ENCODE measurements around the gene MAGI2.

Gene MAGI2

DNA sequence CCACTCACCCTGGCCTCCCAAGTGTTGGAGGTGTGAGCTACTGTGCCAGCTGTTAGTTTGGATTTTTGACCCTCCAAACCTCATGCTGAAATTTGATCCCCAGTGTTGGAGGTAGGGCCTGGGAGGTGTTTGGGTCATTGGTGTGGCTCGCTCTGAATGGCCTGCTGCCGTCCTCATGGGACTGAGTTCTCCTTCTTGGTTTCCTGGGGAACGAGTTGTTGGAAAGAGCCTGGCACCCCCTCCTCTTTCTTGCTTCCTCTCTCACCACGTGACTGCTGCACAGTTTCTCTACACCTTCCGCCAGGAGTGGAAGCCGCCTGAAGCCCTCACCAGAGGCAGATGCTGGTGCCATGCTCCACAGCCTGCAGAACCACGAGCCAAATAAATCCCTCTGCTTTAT, 1401.4 kb downstream of the MAGI2 start:
- no peak for FAIRE-seq

DNA sequence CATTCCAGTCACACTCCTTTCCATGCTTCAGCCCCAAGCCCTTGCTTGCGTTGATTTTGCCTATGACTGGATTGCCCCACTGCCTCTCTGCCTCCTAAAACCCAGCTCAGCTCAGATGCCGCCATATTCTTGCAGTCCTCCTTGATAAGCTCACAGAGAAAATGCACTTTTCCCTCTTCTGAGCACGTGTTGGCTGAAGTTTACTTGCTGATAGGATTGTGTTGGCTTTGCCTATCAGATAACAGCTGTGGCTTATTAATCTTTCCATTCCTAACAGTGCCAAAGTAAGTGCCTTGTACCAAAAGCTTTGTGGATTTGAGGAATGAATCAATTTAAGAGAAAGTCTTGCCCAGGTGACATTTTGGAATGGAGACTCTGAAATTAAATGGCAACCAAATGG, 1405.7 kb downstream of the MAGI2 start:
- no peak for FAIRE-seq

DNA sequence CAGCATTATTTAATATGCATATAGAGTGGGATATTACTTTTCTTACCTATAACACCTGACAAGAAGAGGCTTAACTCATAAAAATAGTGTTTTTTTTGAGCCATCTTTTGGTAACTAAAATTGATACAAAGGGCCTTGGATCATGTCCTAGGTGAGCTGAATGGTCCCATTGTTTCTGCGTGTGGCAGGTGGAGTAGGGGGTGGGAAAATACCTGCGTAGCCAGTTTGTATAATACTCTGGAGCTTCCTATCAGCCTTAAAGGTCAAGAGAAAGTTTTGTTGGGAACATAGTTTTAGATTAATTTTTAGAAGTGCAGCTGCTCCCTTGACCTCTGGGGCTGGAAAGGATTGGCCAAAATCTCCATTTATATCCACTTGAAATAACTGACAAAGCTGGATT, 1410.3 kb downstream of the MAGI2 start:
- FAIRE-seq: no peak

DNA sequence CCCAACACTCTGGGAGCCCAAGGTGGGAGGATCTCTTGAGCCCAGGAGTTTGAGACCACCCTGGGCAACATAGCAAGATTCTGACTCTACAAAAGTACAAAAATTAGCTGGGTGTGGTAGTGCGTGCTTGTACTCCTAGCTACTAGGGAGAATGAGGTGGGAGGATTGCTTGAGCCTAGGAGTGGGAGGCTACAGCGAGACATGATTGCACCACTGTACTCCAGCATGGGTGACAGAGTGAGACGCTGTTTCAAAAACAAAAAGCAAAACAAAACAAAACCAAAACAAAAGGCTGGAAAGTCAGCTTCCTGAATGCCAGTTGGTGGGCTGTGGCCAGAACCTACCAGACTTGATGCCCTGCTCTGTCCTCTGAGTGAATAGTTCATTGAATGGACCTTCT, 1412.0 kb downstream of the MAGI2 start:
- no peak for FAIRE-seq

DNA sequence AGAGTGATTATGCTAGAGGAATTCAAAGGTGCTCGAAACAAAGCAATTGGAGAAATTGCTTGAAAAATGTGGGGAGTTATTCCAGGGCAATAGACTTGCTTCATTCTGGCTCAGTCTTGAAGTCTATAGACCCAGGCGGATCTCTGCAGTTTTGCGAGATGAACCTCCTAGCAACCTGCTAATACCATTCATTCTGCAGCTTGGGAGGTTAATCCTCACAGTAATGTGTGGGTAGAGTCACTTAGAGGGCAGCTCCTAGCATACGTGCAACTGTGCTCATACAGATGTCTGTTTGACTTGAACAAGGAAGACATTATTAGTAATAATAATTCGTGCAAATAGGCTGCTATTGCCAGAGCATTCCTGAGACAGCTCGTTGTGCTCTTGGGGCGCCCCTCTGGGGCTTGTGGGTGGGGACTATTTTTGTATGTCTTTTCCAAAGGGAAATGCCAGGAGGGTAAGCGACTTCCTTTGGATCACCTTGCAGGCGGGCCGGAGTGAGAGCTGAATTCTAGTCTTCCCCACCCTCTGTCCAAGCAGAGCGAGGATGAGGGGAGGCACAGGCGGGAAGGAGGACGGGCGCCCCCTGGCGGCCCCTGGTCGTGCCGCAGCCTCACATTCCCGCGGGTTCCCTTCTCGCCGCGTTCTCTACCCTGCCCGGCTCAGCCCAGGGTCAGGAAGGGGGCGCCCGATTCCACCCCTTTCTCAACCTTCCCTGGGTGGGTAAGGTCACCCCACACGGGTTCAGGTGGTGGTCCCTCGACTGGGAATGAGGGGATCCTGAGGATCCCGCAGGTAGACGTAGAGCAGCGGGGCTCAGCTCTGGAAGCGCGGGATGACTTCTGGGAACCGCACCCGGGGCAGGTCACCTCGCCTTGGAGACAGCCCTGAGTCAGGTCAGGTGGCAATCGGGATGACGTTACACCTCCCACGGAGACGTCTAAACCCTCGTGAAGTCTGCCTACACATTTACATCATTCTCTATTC, 1413.4 kb downstream of the MAGI2 start:
- FAIRE-seq: no peak

DNA sequence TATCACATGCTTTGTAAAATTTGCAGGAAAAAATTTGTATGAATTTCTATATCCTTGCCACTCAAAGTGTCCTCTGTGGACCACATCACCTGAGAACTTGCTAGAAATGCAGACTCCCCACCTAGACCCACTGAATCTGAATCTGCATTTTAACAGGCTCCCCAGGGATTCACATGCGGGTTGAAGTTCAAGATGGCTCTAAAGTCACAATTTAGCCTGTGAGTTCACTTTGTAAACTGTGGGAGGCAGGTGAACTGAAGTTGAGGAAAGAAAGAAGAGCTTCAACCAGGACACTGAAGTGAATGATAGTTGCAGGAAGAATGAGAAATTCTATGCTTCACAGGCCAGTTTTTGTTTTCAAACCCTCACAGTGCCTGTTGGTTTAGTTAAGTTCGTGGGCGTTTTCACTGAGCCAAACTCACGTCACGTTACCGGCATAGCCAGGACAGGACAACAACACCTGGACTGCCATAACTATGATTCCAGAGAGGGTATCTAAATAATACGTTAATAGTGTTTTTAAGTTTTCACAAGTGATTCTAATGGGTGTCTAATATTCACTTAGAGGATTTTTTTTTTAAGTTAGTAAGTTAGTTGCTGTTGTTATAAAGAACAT, 1414.9 kb downstream of the MAGI2 start:
- no peak for FAIRE-seq

DNA sequence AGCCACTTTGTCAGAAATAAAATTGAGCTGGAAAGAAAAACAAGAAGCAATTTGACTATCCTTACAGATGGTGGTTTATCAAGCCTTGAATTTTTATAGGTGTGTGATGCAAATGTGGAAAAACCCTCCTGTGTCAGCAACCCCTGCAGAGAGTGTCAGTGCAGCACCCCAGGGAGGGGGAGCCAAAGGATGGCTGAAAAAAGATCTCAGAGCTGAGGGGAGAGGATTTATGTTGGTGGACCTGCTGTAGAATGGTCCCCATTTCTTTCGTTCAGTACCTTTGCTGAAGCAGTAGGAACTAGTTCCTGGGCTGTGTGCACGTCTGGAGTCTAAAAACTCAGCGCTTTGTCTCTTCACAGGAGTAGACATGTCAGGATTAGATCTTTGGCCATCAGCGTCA, 1415.9 kb downstream of the MAGI2 start:
- no peak for FAIRE-seq

DNA sequence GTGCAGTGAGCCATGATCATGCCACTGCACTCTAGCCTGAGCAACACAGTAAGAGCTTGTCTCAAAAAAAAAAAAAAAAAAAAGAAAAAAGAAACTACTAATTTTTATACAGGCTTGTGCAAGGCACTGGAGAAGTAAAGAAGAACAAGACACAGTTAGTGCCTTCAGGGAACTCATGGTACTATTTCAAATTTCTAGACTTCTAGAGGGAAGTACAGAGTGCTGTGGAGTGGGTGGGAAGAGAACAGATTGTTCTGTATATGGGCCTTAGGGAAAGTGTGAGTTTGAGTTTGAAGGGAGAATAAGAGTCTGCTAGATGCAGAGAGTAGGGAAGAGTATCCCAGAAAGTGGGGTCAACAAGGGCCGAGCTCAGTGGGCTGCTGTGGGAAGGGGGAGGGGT, 1420.1 kb downstream of the MAGI2 start:
- no peak for FAIRE-seq

DNA sequence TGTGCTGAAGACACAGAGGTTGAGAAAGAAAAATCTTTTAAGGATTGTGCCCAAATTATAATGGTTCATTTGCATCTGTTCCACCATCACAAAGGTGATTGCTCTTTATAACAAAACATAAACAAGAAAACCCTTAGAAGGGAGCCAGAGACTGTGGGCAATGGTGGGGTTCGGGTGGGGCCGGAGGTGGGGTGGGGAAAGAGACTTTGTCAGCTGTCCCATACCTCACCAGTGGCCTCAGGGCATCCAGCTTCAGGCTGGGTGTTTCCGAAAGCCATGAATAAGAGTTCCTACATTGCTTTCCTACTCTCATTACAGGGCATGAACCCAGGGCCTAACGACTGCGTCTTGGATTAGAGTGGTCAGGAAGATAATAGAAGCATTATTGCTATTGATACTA, 1427.0 kb downstream of the MAGI2 start:
- no peak for FAIRE-seq

DNA sequence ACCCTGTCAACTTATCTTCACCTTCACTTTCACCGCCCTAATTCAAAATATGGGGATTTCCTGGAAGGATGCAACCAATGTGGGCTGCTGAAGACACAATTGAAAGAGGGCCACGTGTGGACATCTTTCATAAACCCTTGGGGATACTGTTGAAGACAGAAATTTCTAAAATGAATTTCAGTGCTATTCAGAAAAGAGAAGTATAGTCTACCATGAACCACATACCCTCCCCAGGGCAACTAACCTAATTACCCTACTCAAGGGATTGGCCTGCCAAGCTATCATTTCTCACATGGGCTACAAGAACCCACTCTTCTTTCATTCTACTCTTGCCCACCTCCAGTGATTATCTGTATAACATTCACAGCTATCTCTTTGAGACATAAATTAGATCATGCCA, 1428.9 kb downstream of the MAGI2 start:
- FAIRE-seq: no peak

DNA sequence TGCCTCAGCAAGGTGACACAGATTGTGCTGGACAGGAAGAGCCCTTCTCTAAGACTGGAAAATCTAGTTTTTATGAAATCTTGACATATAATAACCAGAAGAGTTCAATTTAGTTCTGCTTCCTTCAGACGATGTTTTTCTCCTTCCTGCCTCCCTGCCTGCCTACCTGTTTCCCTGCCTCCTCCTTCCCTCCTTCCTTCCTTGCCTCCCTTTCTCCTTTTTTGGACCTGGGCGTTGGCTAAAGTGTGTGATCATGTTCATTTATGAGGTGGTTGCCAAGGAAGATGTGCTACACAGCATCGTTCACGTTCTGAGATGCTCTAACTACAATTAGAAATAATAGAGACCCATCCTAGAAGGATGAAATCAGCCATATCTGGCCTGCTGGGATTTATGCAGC, 1430.3 kb downstream of the MAGI2 start:
- no peak for FAIRE-seq

DNA sequence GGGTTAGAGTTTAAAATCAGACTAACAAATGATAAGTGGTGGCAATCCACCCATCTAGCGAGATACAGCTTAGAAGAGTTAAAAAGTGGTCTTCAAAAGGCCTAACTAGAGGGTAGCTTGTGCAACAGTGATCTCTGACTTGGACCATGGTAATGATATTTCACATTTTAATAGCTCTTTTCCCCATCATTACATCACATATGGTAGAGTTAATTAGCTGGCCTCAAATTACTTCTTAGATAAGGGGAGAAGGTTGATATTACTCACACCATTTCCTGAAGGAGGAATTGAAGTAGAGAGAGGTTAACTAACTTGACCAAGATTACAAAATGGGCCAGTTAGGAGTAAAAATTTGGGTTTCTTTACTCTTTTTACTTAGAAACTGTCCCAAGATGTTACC, 1431.3 kb downstream of the MAGI2 start:
- FAIRE-seq: no peak

DNA sequence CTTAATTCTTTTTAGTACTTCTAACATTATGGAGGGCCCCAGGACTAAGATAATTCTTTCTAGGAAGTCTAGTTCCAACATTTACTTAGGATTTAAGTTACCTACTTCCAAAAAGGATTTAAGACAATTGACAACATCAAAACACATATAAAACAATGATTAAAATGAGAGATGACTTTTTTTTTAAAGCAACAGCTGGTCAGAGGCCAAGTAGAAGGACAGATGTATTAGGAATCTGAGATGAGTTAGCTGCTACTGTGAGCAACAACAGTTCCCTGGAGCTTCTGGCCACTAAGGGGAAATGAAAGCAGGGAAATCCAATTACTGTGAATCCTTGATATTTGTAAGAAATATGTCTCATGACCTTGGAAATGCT, 1432.6 kb downstream of the MAGI2 start:
- FAIRE-seq: no peak

DNA sequence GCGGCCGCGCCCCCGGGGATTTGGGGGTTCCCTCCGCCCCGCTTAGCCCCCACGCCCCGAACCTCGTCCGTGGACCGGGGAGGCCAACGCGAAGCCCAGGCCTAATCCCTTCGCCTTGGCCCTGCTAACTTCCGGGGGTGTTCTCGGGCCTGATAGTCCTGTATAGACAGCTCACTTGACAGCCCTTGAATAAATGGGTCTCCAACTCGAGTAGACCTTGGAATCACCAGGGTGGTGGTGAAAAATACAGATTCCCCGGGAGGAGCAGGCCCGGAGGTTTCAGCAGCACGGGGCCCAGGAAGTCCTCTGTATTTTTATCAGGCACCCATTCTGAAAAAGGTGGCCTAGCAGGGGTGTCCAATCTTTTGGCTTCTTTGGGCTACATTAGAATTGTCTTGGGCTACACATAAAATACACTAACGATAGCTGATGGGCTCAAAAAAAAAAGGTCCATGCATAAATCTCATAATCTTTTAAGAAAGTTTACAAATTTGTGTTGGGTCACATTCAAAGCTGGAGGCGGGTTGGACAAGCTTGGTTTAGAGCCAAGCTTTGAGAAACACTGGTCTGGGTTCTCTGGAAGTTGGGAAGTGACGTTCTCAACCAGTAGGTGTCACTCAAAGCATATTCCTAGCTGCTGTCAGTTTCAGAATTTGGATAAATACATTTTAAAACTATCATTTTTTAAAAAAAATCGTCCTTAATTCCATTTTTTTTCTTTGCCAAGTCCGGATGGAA, 1433.2 kb downstream of the MAGI2 start:
- peak; percentile 95 for FAIRE-seq

DNA sequence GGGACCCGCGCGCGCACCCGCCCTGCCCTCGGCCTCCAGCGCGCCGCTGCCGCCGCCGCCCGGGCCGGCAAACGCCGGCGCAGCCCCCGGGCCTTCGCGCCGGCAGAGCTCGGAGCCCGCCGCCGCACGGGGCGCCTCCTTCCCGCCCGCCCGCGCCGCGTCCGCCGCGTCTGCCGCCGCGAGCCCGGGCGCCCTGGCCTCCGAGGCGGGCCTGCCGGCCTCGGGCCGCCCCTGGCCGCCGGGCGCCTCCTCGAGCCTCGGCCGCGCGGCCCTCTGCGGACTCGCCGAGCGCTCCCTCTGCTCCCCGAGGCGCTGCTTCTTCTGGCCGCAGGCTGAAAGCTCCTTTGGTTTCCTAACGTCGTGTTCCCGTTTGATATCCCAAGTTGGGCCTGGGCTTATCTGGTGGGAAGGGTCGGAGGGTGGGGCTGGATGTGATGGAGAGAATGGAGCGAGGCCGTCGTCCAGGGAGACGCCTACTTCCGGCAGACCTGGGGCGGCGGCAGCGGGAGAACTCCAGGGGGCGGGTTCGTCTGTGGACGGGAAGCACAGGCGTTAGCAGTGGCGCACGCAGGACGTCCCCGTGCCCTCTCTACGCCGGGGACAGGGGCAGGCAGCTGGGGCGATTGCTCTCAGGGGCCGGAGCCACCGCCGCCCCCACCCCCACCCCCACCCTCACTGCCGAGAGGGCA, 1433.9 kb downstream of the MAGI2 start:
- FAIRE-seq: no peak

DNA sequence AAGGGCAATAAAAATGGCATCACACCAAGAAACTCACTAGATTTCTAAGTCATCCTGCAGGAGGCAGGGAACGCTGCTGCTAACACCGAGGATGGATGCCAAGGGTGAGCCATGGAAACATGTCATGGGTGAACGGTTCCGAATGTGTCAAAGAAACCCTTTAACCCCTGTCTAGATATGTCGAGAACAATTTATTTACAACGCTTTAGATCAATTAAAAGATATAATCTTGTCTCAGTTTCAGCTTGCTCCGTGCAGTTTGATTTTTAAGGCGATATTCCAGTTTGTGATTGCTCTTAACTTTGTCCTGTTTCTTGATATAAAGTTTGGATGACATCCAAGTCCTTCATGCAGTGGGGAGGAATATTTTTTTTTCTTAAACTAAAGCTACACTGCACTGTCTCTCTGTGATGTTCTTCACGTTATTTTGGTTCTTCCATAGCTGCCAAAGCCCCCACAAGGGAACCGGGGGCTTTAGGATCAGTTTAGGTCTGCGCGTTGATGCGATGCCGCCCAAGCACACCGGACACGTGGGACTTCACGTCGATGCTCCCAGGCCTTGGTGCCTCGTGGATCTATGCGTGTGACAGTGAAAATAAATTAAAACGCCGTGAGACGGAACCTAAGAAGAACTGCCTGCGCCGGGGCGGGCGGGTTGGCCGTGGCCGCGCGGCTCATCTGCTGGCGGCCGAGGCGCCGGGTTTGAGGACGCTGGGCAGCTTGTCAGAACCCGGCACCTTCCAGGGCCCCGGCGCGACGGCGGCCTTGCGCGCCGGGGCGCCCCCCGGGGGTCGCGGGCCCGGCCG, 1434.6 kb downstream of the MAGI2 start:
- FAIRE-seq: no peak

DNA sequence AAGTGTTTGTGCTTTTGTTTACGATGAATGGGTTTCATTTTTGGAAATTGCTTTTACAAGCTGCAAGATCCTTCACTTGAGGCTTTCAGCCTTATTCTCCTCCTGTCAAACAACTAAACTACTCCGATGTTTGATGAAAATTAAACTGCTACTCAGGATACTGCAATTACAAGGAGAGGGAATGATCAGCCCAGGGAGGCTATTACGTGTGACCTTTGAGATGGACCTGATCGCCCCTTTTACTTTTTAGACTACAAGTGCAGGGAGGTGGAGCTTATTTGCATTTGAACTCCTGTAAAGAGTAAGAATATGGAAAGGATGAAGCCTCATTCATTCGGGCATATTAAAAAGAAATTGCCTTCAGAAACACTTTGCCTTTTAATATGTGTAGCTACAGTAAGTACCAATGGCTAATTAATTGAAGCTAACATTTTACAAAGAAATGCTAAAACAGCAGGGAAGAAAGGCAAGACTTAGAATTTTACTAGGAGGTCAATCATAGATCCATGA, 1435.8 kb downstream of the MAGI2 start:
- no peak for FAIRE-seq

DNA sequence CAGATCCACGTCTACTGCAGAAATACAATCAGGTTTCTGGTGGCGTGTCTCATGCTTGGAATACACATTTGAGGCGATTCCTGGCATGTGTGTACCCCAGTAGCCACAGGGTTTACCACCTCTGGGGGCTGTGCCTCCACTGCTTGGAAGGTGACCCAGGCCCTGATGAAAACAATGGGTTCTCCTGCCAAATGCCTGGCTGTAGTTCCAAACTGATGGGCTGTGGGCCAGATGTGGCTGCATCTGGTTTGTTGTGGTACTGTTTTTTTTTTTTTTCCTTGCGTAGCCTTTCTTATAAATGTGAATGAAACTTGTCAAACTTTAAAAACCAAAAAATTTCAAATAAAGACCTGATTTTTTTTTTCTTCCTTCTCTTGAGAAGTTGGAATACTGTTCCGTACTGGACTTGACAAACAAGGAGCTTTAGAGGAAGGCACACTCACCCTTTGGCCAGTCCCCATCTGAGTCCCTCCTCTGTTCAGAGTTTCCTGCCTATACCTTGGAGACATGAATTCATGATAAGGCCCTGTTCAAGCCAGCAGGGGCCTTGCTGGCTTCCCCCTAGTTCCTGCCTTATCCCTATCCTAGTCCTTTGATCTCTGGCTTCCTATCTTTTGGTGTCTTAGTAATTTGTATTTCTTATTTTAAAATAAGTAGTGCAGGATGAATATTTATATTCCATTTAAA, 1437.8 kb downstream of the MAGI2 start:
- no peak for FAIRE-seq

DNA sequence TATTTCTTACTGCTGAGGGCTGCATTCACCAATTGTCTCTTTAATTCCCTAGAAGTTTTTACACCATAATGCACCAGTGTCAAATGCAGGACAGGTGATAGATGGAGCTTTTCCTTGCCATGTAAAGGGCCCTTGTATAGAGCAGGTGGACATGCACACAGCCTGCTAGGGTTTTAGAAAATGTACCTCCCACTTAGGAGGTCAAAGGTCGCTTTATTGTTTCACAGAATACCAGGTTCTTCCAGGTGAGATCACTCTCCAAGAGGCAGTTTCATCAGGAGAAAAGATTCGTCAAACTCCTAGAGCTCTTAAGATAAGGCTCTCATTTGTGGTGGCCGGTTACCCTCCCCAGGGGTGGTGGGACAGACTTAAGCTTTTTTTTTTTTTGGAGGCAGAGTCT, 1439.1 kb downstream of the MAGI2 start:
- no peak for FAIRE-seq

DNA sequence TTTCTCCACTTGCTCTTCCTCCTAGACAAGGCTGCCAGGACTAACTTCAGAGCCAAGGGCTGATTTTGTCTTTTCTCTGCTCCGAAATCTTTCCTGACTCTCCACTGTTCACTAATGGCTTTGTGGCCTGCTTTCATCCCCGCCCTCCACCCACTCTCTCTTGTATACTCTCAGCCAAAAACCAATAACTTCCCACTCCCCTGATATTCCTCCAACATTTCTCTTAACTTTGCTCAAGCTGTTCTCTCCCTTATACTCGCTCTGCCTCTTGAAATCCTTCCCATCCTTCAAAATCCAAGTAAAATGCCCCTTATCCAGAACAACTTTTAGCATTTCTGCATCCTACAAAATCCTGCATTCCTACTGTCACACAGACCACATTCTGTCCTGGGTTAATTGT, 1440.1 kb downstream of the MAGI2 start:
- FAIRE-seq: no peak

DNA sequence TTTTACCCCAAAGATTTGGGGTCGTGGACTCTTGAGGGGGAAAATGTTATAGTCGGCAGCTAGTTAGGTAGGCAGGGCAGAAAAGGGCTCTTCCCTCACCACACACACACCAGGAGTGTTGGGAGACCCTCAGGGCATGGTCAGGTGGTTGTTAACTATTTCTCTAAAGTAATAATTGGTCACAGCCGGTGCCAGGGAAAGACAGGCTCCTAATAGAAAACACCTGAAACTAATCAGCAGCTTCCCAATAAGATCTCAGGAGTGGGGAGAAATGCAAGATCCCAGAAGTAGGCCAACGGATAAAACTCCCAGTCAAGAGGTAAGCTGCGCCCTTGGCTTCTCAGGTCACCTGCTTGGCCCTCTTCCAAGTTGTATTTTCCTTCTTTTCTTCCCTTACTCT, 1441.8 kb downstream of the MAGI2 start:
- FAIRE-seq: no peak

DNA sequence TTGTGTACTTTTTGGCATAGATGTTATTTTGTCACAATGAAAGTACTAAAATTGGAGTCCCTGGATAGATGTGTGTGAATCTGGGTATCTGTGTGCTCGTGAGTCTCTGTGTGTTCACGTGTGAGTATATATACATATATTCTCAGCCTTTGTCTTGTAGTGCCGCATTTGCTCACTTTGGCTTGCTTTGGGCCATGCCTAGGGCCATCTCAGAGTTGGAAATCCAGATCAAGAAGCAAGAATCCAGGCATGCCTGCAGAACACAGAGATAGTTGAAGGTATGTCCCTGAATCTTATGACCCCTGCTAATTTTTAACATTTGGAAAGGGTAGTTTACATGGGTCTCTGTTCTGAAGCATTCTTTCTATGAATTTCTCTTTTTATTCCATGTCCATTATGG, 1446.2 kb downstream of the MAGI2 start:
- FAIRE-seq: no peak
